AG04450 (cell line): ENCODE measurements around the gene GOLT1A. TPM values are rescaled to one million over a fixed set of nuclear protein-coding genes. Genes with fewer than 3 reads are reported as not detected.

Experiments used
- CTCF ChIA-PET: fragments of 300-600, 350-600 bp; formaldehyde crosslinking; extraction: SDS; loops from one replicate; lab custom pipeline; 2022; ENCODE audit warnings: antibody characterized with exemption, inconsistent platforms; lab: Charles Lee
- POLR2A ChIA-PET: fragments of 350-600 bp; formaldehyde crosslinking; extraction: SDS; loops from one replicate; lab custom pipeline; 2021; ENCODE audit warnings: antibody characterized with exemption, inconsistent platforms; lab: Yijun Ruan, JAX
- DNase-seq: peaks from one replicate; pipeline ENCODE4 v3.0.0-alpha.2; 2011; ENCODE audit warnings: low read depth, low spot score
- H3K27ac ChIP-seq: one replicate; pipeline ENCODE4 v1.5.1; 2012; ENCODE audit warnings: low read depth, low read length, control low read depth
- H3K27me3 ChIP-seq: one replicate; pipeline ENCODE4 v1.6.0; 2012; ENCODE audit warnings: low read length; ENCODE audit not compliant: control insufficient read depth, insufficient read depth
- H3K4me3 ChIP-seq: 2 replicates; pipeline ENCODE4 v1.5.1; 2011; ENCODE audit warnings: mild to moderate bottlenecking, low read depth, low read length, control low read depth
- H3K9me3 ChIP-seq: 2 replicates; pipeline ENCODE4 v1.5.1; 2012; ENCODE audit warnings: low read length; ENCODE audit not compliant: control insufficient read depth, insufficient read depth
- polyA plus RNA-seq: library from polyadenylated mRNA; depleted of rRNA; stranded (reverse); fragments of >200 nt; gene quantifications from 2 replicates; pipeline ENCODE4 v1.2.3, GENCODE V29; 2011
- TF ChIP-seq, protein P1 (sequence below): IDR thresholded peaks from 2 replicates; pipeline ENCODE4 v1.5.1; 2011; ENCODE audit warnings: low read depth, low read length, control low read depth, inconsistent platforms

The GOLT1A gene
- polyA plus RNA-seq, 1 experiment: not detected

DNA sequence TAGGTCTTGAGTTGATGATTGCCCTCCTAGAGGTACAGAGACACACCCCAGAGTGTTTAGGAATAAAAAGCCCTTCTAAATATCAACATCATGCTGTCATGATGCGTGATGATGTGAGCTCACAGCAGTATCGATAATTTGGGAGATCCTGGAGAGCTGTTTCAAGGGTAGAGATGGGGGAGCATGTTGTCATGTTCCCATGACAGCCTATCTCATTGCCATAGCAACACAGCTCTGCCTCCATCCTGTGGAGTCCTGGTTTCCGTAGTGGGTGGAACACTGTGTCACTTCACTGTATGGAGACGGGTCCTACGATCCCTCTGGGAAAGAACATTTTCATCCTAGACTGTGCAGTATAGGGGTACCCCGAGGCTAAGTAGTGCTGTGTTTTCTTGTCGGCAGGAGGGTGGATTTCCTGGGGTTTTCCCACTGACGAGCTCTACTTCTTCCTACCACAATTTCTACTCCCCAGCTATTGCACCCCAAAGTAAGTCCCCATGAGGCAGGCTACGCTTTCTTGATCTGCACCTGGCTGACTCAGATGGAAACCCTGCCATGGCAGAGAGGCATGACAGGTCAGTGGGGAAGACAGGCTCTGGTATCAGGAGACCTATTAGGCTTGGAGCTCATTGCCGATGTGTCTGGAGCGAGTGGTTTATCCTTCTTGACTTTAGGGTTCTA is 24.7 kb downstream of the GOLT1A start:
- no peak overlapping the region for H3K4me3 ChIP-seq
- no peaks in the 10 kb centered on the region for H3K9me3 ChIP-seq
- peaks cover 6% of the 10 kb centered on the region for H3K27me3 ChIP-seq
- POLR2A ChIA-PET: interaction anchor here (0.6 kb wide), 1 partner anchor 17 kb away, joined by 4 read pairs; no protein-coding TSS in a partner anchor
- CTCF ChIA-PET: interaction anchor here (0.5 to 3.1 kb wide), 5 partner anchors 18 to 314 kb away, joined by 3 to 13 read pairs (median 4); no protein-coding TSS in a partner anchor
- no peak overlapping the region for H3K27ac ChIP-seq
- TF ChIP-seq, protein P1, sequence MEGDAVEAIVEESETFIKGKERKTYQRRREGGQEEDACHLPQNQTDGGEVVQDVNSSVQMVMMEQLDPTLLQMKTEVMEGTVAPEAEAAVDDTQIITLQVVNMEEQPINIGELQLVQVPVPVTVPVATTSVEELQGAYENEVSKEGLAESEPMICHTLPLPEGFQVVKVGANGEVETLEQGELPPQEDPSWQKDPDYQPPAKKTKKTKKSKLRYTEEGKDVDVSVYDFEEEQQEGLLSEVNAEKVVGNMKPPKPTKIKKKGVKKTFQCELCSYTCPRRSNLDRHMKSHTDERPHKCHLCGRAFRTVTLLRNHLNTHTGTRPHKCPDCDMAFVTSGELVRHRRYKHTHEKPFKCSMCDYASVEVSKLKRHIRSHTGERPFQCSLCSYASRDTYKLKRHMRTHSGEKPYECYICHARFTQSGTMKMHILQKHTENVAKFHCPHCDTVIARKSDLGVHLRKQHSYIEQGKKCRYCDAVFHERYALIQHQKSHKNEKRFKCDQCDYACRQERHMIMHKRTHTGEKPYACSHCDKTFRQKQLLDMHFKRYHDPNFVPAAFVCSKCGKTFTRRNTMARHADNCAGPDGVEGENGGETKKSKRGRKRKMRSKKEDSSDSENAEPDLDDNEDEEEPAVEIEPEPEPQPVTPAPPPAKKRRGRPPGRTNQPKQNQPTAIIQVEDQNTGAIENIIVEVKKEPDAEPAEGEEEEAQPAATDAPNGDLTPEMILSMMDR: no peak
- no peak for DNase-seq

DNA sequence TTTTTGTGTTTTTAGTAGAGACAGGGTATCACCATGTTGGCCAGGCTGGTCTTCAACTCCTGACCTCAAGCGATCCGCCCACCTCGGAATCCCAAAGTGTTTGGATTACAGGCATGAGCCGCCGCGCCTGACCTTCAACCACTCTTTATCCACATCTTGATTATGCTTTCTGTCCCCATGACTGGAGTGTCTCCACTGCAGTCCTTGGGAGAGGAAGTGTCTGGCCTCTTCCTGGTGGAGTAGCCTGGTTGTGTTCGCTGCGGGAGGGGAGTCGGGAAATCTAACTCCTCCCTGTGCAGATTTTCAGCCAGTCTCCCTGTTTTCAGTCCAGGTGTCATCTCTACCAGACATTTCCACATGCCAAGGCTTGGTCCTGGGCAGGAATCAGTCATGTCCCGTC is 27.2 kb downstream of the GOLT1A start:
- ChIA-PET CTCF (interaction anchor here (1.3 to 4.7 kb wide), 2 partner anchors 20 to 24 kb away, joined by 4 to 27 read pairs; no protein-coding TSS in a partner anchor), POLR2A (no interaction called here)
- no peak overlapping the region for H3K4me3 ChIP-seq
- DNase-seq: no peak
- TF ChIP-seq, protein P1: no peak
- H3K27me3 ChIP-seq: peaks cover 6% of the 10 kb centered on the region
- no peaks in the 10 kb centered on the region for H3K9me3 ChIP-seq
- H3K27ac ChIP-seq: no peak overlapping the region

DNA sequence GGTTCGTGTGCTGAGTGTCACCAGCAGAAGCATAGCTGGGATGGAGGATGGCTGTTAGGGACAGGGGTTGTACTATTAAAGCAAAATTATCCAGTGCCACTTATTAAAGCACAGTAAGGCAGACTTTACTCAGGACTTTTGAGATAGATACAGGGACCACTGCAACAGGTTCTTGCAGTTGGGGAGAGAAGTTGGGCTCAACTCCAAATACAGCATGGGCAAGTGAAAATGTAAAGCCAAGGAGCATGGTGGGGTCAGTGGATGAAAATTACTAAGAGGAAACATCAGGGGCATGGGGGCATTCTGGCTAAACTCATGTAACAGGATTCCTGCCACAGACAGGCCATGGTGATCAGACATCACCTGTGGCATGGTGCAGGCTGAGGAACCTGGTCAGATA is 32.7 kb downstream of the GOLT1A start:
- Histone ChIP-seq H3K4me3 (no peak overlapping the region), H3K9me3 (no peaks in the 10 kb centered on the region), H3K27me3 (no peaks in the 10 kb centered on the region), H3K27ac (no peak overlapping the region)
- CTCF ChIA-PET: interaction anchor here (1.2 to 2.4 kb wide), 2 partner anchors 26 to 33 kb away, joined by 3 to 12 read pairs; partner anchors contain the start of gene GOLT1A
- POLR2A ChIA-PET: no interaction called here
- no peak for DNase-seq
- TF ChIP-seq, protein P1: no peak

DNA sequence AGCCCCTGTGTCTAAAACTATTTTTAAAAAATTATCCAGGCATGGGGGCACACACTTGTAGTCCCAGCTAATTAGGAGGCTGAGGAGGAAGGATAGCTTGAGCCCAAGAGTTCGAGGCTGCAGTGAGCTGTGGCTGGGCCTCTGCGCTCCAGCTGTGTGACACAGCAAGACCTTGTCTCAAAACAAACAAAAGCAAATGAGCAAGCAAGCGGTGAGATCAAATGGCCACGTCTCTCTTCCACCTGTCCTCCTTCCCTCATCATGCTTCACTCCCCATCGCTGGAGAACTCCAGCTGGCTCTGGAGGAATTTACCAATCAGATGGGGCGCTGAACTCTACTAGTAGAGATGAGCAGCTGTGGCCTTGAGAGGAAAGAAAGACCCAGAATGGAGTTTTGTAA is 33.7 kb downstream of the GOLT1A start:
- ChIA-PET POLR2A (no interaction called here), CTCF (interaction anchor here (1.2 to 2.4 kb wide), 2 partner anchors 27 to 34 kb away, joined by 3 to 12 read pairs; partner anchors contain the start of gene GOLT1A)
- Histone ChIP-seq H3K9me3 (no peaks in the 10 kb centered on the region), H3K4me3 (no peak overlapping the region), H3K27ac (no peak overlapping the region), H3K27me3 (no peaks in the 10 kb centered on the region)
- TF ChIP-seq, protein P1: no peak
- no peak for DNase-seq
